Measurements from ENCODE around the gene CDC14A.

The CDC14A gene

GRCh38 chr1:100496896-100497295 lies 144.6 kb downstream of the CDC14A start:
- no peak for DNase-seq (ENCODE audit: low spot score)

GRCh38 chr1:100497796-100498195 lies 145.5 kb downstream of the CDC14A start:
- no peak for DNase-seq (ENCODE audit: low spot score)

GRCh38 chr1:100499194-100499811 lies 147.0 kb downstream of the CDC14A start:
- DNase-seq (ENCODE audit: low spot score), result no peak

DNA sequence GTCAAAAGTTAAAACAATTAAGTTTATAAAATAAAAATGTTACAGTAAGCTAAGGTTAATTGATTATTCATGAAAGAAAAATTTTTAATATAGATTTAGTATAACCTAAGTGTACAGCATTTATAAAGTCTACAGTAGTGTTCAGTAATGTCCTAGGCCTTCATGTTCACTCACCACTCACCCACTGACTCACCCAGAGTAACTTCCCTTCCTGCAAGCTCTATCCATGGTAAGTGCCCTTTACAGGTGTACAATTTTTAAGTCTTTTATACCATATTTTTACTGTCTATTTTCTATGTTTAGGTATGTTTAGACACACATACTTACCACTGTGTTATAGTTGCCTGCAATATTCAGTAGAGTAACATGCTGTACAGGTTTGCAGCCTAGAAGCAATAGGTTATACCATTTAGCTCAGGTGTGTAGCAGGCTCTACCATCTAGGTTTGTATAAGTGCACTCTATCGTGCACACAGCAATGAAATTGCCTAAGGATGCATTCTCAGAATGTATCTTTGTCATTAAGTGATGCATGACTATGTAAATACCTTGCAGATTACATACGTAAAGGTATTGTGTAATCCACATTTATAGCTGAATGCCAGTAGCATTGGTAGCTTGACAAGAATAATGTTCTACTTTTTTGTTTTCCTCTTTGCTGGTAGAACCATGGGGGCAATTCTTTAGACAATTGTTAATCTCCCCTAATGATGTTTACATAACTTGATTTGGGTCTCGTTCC lies 149.9 kb downstream of the CDC14A start:
- DNase-seq (ENCODE audit: low spot score), result no peak

DNA sequence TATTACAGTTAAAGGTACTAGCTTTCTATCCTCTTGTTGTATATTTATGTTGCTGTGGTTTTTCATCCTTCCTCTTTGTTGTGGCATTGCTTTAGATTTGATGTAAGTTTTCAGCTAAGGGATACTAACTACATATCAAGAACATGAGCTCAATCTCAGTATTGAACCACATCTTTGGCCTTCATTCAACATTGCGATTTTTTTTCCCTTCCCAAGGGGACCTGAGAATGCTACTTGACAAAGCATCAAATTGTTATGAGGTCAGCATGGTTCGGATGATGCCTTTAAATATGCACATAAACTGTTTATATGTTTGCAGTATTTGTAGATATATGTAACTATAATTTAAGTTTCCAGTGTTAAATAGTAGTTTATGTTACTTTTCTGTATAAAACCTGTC lies 153.9 kb downstream of the CDC14A start:
- DNase-seq (ENCODE audit: low spot score), result no peak

- no peak for DNase-seq (ENCODE audit: low spot score)
These were observed 158.1 kb downstream of the CDC14A start for GRCh38 chr1:100510451-100510850.

GRCh38 chr1:100511058-100511457 lies 158.8 kb downstream of the CDC14A start:
- no peak for DNase-seq (ENCODE audit: low spot score)

DNA sequence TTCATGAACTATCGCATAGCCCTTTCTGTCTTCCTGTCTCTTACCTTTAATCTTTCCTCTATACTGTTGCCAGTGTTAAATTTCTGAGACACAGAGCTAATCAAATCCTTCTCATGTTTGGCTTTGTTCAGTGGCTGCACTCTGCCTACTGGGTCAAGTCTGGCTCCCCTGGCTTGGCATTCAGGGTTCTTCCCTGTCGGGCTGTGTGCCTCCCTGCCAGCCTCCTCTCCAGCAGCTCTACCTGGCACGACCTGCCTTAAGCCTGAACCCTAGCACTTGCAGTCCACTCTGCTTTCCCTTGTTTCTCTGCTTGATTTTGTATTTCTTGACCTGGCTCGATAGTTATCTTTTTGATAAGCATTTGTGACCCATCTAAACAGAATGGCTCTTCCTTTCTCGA lies 159.5 kb downstream of the CDC14A start:
- DNase-seq (ENCODE audit: low spot score), result no peak

GRCh38 chr1:100512803-100513352 lies 160.6 kb downstream of the CDC14A start:
- DNase-seq (ENCODE audit: low spot score), result no peak

- no peak for DNase-seq (ENCODE audit: low spot score)
These were observed 164.6 kb downstream of the CDC14A start for GRCh38 chr1:100516857-100517256.

- no peak for DNase-seq (ENCODE audit: low spot score)
These were observed 165.2 kb downstream of the CDC14A start for GRCh38 chr1:100517515-100517914.

DNA sequence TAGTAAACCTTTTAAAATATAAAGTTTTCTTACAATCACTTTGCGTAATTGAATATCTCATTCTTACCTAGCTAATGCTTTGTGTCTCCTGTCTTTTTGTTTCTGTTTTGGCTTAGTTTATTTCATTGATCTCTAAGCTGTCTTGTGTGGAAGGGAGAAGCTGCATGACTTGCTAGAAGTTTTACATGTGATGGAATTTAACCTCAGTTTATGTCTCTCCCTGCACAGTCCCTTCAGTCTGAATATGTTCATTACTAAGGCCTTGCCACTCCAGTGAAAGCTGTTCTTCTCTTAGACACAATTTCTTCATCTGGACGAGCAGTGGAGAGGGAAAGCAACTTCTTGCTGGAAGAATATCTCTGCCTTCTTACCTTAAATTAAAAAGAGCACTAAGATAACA lies 165.7 kb downstream of the CDC14A start:
- no peak for DNase-seq (ENCODE audit: low spot score)

DNA sequence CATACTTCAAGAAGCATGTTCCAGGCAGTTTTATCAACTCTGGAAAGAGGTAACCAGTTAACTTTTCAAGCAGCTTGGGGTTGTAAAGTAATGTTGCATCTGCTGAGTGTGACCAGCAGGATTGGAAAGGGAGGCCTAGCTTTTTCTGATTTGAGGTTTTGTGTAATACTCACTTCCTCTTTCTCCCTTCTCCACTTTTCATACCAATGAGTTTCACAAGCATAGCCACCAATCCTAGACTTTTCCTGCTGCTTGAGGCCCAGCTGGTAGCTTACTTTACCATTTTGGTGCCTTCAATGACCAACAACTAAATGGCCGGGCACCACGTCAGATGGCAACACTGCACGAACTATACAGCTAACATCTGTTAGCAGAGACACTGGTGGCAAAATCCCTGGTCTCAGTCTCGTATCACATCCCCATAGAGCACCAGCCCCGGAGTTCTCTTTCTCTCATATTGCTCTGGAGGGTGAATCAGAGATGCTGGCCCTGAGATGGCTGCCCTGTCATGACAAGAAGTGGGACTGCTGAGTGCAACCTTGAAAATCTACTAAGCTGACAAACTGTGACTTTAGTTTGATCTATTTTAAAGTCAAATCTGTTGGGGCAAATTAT lies 170.8 kb downstream of the CDC14A start:
- no peak for DNase-seq (ENCODE audit: low spot score)

DNA sequence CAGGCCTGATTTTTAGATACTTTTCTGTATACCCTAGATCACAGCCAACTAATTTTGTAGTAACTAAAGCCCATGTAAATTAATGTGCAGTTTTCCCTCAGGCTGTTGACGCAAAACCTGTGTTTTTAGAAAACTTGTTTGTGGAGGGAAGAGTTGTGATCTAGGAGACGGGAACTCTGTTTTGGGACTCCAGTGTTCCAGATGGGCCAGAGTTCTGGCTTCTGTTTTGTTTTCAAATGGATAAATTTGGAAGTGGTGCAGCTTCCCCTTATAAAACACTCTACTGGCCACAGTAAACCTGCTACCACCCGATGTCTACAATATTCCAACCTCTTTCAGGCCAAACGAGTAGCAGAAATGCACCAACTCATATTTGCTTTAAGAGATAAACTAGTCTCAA lies 172.0 kb downstream of the CDC14A start:
- DNase-seq (ENCODE audit: low spot score), result no peak

DNA sequence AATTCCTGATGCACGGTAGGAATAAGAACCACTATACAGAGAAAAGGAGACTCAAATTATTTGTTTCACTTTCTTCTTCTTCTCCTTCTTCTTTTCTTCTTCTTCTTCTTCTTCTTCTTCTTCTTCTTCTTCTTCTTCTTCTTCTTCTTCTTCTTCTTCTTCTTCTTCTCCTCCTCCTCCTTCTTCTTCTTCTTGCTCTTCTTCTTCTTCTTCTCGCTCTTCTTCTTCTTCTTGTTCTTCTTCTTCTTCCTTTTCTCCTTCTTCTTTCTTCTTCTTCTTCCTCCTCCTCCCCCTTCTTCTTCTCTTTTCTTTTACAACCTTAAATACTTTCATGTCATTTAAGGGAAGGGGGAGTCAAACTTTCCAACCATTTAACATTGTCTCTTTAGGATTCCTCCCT lies 174.6 kb downstream of the CDC14A start:
- no peak for DNase-seq (ENCODE audit: low spot score)

- no peak for DNase-seq (ENCODE audit: low spot score)
These were observed 176.6 kb downstream of the CDC14A start for GRCh38 chr1:100528871-100529270.

DNA sequence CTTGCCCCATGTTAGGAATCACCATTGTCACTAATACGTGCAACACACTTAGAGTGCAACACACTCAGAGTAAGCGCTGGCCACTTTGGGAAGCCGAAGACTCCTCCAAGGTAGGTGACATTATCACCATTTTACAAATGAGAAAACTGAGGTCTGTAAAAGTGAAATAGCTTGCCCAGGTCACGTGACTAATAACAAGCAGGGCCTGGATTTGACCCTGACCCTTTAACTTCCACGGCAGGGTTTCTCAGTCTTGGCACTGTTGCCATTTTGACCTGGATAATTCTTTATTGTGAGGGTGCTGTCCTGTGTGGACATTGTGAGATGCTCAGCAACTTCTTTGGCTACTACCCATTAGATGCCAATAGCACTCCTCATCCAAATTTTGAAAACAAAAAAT lies 177.8 kb downstream of the CDC14A start:
- no peak for DNase-seq (ENCODE audit: low spot score)

DNA sequence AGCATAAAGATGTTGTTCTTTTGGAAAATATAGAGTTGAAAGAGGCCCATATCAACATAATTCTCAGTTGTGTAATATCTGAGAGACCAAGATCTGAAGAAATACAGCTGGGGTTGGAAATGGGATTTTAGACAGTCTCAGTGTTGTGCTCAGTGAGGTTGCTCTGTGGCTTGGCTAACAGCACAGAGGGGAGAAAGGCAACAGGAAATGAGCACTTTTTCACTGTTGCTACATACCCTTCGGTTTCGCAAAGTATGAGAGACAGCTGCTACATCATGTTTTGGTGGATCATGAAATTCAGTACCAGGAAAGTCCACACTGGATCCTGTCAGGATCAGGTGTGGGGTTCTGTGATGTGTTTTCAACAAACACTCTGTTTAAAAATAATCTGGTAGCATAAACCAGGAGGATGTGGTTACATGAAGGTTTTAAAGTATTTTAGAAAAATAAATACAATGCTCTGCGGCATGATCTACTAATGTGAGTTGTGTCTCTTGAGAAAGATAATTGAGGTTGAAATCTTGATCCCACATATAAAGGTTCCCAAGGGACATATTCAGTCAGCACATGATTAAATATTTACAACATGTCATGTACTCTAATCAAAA lies 178.7 kb downstream of the CDC14A start:
- peak; percentile 19 for DNase-seq (ENCODE audit: low spot score)

DNA sequence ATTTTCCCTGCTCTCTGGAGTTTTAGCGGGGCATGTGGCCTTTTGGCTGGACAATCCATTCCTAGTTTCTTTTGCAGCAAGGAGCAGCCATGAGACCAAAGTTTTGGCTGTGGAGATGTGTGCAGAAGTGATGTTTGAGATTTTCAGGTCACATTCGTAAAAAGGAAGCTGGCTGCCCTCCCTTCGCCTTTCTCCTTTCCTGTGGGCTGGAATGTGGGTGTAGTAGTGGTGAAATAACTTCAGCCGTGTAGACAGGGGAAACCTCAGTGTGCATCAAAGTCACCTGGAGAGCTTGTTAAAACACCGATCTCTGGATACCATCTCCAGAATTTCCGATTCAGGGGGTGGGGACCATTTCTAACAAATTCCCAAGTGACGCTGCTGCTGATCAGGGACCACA lies 180.3 kb downstream of the CDC14A start:
- no peak for DNase-seq (ENCODE audit: low spot score)

GRCh38 chr1:100535264-100535663 lies 183.0 kb downstream of the CDC14A start:
- no peak for DNase-seq (ENCODE audit: low spot score)

GRCh38 chr1:100536031-100536430 lies 183.7 kb downstream of the CDC14A start:
- DNase-seq (ENCODE audit: low spot score), result no peak

- no peak for DNase-seq (ENCODE audit: low spot score)
These were observed 186.9 kb downstream of the CDC14A start for GRCh38 chr1:100538913-100539835.
